A673 (cell line): ENCODE measurements around the gene TNFSF11.

Experiments
- EZH2 ChIP-seq: fragments of 200-600 bp; sonication (generic); IDR thresholded peaks from 2 replicates; pipeline ENCODE4 v1.6.1; 2017; ENCODE audit warnings: borderline replicate concordance, low read depth, mild to moderate bottlenecking, mixed read lengths, antibody characterized with exemption, low read length; ENCODE audit not compliant: poor library complexity, severe bottlenecking
- TF ChIP-seq, protein P1 (sequence below): fragments of 300-800, 200-600 bp; sonication (generic); conservative IDR thresholded peaks from 2 replicates; pipeline ENCODE4 v1.5.1; 2017; ENCODE audit warnings: low read depth, mild to moderate bottlenecking, antibody characterized with exemption, low read length, moderate library complexity, mixed read lengths

DNA sequence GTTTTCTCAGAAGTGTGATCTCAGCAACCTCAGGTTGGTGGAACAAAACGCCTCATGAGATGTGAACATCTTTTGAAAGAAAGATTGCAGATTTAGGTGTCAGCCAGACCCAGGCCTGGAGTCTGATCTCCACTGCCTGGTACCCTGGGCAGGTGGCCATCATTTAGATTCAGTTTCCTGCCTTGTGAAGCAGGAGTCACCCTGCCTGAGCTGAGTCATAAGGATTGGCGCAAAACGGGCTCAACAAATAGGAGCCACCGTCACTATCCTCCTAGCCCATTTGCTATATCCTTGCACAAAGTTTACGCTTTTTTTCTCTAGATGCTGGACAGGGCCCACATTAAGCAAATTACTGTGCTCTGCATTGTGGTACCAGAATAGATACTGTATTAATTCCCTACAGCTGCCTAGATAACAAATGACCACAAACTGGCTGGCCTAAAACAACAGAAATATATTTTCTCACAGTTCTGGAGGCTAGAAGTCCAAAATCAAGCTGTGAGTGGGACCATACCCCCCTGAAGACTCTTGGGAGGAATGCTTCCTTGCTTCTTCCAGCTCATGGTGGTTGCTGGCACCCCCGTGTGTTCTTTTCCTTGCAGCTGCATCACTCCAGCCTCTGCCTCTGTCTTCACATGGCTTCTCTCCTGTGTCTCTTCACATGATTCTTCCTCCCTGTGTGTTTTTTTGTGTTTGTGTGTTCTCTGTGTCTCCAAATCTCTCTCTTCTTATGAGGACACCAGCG lies 38.2 kb downstream of the TNFSF11 start:
- TF ChIP-seq, protein P1, sequence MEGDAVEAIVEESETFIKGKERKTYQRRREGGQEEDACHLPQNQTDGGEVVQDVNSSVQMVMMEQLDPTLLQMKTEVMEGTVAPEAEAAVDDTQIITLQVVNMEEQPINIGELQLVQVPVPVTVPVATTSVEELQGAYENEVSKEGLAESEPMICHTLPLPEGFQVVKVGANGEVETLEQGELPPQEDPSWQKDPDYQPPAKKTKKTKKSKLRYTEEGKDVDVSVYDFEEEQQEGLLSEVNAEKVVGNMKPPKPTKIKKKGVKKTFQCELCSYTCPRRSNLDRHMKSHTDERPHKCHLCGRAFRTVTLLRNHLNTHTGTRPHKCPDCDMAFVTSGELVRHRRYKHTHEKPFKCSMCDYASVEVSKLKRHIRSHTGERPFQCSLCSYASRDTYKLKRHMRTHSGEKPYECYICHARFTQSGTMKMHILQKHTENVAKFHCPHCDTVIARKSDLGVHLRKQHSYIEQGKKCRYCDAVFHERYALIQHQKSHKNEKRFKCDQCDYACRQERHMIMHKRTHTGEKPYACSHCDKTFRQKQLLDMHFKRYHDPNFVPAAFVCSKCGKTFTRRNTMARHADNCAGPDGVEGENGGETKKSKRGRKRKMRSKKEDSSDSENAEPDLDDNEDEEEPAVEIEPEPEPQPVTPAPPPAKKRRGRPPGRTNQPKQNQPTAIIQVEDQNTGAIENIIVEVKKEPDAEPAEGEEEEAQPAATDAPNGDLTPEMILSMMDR, result no peak
- TF ChIP-seq EZH2, result no peak
